Measurements from ENCODE around the gene FERMT3. TPM values are rescaled to one million over a fixed set of nuclear protein-coding genes. Genes with fewer than 3 reads are reported as not detected.

Gene FERMT3
- total and polyA plus RNA-seq, 5 donors = 5.2 to 17.5 (median 10.9) TPM

DNA sequence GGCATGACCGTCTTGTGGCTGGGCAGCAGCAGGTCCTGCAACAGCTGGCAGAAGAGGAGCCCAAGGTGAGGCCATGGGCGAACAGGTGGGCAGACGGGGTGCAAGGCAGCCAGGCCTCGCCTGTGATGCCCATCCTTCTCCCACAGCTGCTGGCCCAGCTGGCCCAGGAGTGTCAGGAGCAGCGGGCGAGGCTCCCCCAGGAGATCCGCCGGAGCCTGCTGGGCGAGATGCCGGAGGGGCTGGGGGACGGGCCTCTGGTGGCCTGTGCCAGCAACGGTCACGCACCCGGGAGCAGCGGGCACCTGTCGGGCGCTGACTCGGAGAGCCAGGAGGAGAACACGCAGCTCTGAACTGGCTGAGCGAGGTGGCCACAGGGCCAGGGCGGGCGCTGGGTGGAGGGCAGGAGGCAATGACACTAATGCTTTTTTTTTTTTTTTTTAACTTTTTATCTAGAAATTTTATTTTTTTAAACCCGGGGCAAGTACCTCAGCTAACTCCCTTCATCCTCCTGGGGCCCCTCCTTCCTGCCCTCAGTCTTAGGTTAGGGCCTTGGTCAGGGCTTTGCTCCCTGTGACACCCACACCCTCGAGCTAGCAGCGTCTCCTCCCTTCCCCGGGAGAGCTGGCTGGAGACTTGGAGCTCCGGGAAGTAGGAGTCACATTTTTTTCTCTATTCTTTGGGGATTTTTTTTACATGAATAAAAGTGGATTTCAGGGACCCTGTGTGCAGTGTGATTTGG, 60.9 kb downstream of the FERMT3 start:
- 74% methylated on average over 27 of the region's 27 CpGs for WGBS
- intact Hi-C loops (cut with DNase I) = no loop called here
- Histone ChIP-seq H3K27ac (ENCODE audit: low read length) (peak overlapping the region; percentile 87), H3K27me3 (ENCODE audit: control insufficient read depth, insufficient read depth) (no peaks in the 10 kb centered on the region), H3K4me1 (ENCODE audit: control insufficient read depth, insufficient read depth, low read length) (no peaks in the 10 kb centered on the region), H3K9me3 (ENCODE audit: control insufficient read depth, low read length) (no peaks in the 10 kb centered on the region), H3K4me3 (ENCODE audit: low read length) (no peak overlapping the region)
- DNase-seq (peak in 2 of 3 donors; percentile 77 to 83), ATAC-seq (no peak)

DNA sequence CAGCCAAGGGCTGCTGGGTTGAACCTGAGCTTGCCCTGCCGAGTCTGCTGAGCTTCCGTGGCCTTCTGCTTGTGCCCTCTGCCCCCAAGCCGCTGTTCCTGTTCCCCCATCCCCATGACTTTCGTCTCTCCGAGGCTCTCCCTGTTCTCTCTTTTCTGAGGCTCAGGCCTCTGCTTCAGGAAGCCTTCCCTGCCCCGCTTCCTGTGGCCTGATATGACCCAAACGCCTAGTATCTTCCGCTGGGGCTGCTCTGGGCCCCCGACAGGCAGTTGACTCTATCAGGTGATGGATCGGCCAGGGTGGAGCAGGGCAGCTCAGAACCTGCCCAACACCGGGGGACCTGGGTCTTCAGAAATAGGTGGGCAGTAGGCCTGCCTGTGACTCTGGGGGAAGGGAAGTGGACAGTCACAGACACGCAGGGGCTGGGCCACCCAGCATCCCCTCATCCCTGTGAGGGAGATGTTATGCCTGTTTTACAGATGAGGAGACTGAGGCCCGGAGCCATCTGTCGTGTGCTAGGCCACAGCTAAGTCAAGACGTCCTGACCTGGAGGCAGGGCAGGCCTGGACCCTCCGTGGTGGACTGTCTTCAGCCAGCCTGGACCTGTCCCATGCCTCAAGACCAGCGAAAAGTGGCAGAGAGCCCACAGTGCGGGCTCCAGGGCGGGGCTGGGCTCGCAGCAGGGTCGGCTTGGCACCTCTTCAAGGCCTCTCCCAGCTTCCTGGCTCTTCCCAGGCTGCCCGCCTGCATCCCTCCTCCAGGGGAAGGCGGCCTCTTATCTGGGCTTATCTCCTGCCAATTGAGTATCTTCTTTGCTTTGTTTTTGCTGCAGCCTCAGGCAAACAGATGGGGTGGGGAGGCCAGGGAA, 61.7 kb downstream of the FERMT3 start:
- peak; percentile 3 to 26 for ATAC-seq
- 26% methylated on average over 23 of the region's 23 CpGs for WGBS
- H3K4me3 ChIP-seq (ENCODE audit: low read length) = peak overlapping the region; percentile 46

DNA sequence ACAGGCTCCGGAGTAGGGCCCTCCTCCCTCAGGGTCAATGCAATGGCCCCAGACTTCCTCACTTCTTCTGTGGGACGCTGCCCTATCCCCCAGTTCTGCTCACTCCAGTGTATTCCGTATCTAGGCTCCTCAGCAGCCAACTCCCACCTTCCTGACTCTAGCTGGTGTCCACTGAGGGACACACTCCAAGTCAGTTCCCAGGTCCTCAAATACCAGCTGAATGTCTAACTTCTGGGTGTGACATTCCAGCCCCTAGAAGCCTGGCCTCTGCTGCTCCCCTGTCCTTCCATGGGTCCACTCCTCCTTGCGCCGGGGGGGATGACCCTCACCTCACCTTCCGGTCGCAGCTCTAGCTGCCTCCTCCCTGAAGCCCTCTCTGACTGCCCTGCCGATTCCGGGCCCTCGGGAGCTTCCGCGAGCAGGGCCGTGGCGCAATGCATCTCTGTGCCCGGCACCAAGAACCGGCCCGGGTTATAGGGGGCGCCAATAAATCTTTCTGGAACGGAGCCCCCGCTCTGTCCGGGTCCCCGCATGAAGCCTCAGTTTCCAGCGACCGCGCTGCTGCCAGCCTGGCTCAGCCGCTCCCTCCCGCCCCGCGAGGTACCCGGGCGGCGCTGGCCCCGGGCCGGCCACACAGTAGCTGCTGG, 62.5 kb downstream of the FERMT3 start:
- Histone ChIP-seq H3K4me3 (ENCODE audit: low read length) (peak overlapping the region; percentile 46), H3K27me3 (ENCODE audit: control insufficient read depth, insufficient read depth) (no peaks in the 10 kb centered on the region), H3K27ac (ENCODE audit: low read length) (peak overlapping the region; percentile 87), H3K9me3 (ENCODE audit: control insufficient read depth, low read length) (no peaks in the 10 kb centered on the region), H3K4me1 (ENCODE audit: control insufficient read depth, insufficient read depth, low read length) (no peaks in the 10 kb centered on the region)
- DNase-seq (peak; percentile 82 to 88 (median 88)), ATAC-seq (peak; percentile 12 to 38)
- intact Hi-C loops (cut with DNase I) = no loop called here
- under 1% methylated on average over 34 of the region's 34 CpGs for WGBS

More for the DNA sequence above, 61.7 kb downstream of the FERMT3 start:
- Histone ChIP-seq H3K4me1 (ENCODE audit: control insufficient read depth, insufficient read depth, low read length) (no peaks in the 10 kb centered on the region), H3K9me3 (ENCODE audit: control insufficient read depth, low read length) (no peaks in the 10 kb centered on the region), H3K27me3 (ENCODE audit: control insufficient read depth, insufficient read depth) (no peaks in the 10 kb centered on the region), H3K27ac (ENCODE audit: low read length) (peak overlapping the region; percentile 87)
- intact Hi-C loops (cut with DNase I) = no loop called here
- DNase-seq = peak; percentile 88 to 94 (median 92)

DNA sequence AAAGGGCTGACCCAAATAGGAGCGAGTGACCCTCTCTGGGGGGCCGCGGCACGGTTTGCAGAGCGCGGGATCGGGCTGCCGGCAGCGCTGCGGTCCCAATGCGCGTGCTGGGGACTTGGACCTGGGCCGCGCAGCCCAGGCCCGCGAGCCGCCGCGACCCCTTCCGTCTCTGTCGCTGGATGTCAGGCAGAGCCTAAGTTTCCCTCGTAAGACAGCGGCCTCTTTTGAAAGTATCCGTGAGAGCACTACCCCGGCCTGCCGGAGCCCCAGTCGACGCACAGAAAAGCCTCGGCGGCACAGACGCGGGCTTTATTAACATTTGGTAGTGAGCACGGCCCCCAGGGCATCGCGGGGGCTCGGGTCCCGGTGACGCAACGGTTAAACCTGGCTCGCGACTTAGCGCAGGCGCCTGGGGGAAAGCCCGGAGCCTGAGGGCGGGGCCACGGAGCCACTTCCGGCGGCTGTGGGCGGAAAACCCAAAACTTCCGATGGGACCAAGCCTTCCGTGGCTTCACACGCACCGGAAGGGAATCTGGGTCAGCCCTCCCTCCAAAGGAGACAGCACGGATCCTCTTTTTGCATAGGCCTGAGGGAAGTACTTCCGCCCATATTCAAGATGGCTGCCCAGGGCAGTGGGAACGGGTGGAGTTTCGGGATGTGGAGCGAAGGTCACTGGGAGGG, 63.2 kb downstream of the FERMT3 start:
- under 1% methylated on average over 58 of the region's 58 CpGs for WGBS
- intact Hi-C loops (cut with DNase I) = no loop called here
- peak; percentile 97 to 99 (median 99) for DNase-seq
- H3K27me3 ChIP-seq (ENCODE audit: control insufficient read depth, insufficient read depth) = no peaks in the 10 kb centered on the region
- no peaks in the 10 kb centered on the region for H3K9me3 ChIP-seq (ENCODE audit: control insufficient read depth, low read length)
- no peaks in the 10 kb centered on the region for H3K4me1 ChIP-seq (ENCODE audit: control insufficient read depth, insufficient read depth, low read length)
- ATAC-seq = peak; percentile 87 to 92
- peak overlapping the region; percentile 69 for H3K4me3 ChIP-seq (ENCODE audit: low read length)
- H3K27ac ChIP-seq (ENCODE audit: low read length) = peak overlapping the region; percentile 99

Other genes starting within 250 kb of the FERMT3 start
- gene COX8A, start 232.1 kb upstream of the FERMT3 start, total RNA-seq = 100 to 1,000 TPM; 726 to 908 (median 798) TPM
- gene COX8A, start 232.1 kb upstream of the FERMT3 start, polyA plus RNA-seq = 2,526 TPM
- 10 to 100 TPM; 44.9 to 55.8 (median 51.2) TPM for gene OTUB1, start 220.3 kb upstream of the FERMT3 start, total RNA-seq
- gene OTUB1, start 220.3 kb upstream of the FERMT3 start, polyA plus RNA-seq = 62.4 TPM
- 1 to 10 TPM in 3 of 4 donors, under 1 TPM in 1; 0.92 to 2.0 (median 1.6) TPM for gene FLRT1, start 170.8 kb upstream of the FERMT3 start, total RNA-seq
- 1.5 TPM for gene FLRT1, start 170.8 kb upstream of the FERMT3 start, polyA plus RNA-seq
- 10 to 100 TPM; 40.4 to 62.2 (median 52.6) TPM for gene MACROD1, start 40.6 kb upstream of the FERMT3 start, total RNA-seq
- gene MACROD1, start 40.6 kb upstream of the FERMT3 start, polyA plus RNA-seq = 63.8 TPM
- 100 to 1,000 TPM in 2 of 4 donors, 10 to 100 TPM in 2; 93.0 to 170 (median 122) TPM for gene STIP1, start 20.6 kb upstream of the FERMT3 start, total RNA-seq
- gene STIP1, start 20.6 kb upstream of the FERMT3 start, polyA plus RNA-seq = 99.7 TPM
- gene TRPT1, start 19.5 kb downstream of the FERMT3 start, total RNA-seq = 10 to 100 TPM; 55.3 to 78.1 (median 67.4) TPM
- 95.4 TPM for gene TRPT1, start 19.5 kb downstream of the FERMT3 start, polyA plus RNA-seq
- gene NUDT22, start 19.6 kb downstream of the FERMT3 start, total RNA-seq = 10 to 100 TPM; 71.7 to 82.1 (median 78.1) TPM
- 65.7 TPM for gene NUDT22, start 19.6 kb downstream of the FERMT3 start, polyA plus RNA-seq
- gene DNAJC4, start 23.8 kb downstream of the FERMT3 start, total RNA-seq = 10 to 100 TPM; 46.3 to 61.0 (median 49.5) TPM
- gene DNAJC4, start 23.8 kb downstream of the FERMT3 start, polyA plus RNA-seq = 95.7 TPM
- gene VEGFB, start 27.9 kb downstream of the FERMT3 start, total RNA-seq = 100 to 1,000 TPM; 290 to 377 (median 344) TPM
- gene VEGFB, start 27.9 kb downstream of the FERMT3 start, polyA plus RNA-seq = 340 TPM
- gene FKBP2, start 34.4 kb downstream of the FERMT3 start, total RNA-seq = 10 to 100 TPM; 33.5 to 70.3 (median 64.4) TPM
- gene FKBP2, start 34.4 kb downstream of the FERMT3 start, polyA plus RNA-seq = 173 TPM
- gene PPP1R14B, start 40.2 kb downstream of the FERMT3 start, total RNA-seq = 100 to 1,000 TPM in 2 of 4 donors, 10 to 100 TPM in 2; 75.3 to 146 (median 105) TPM
- 99.9 TPM for gene PPP1R14B, start 40.2 kb downstream of the FERMT3 start, polyA plus RNA-seq
- gene PLCB3, start 44.8 kb downstream of the FERMT3 start, total RNA-seq = 10 to 100 TPM; 10.9 to 14.2 (median 13.7) TPM
- gene PLCB3, start 44.8 kb downstream of the FERMT3 start, polyA plus RNA-seq = 7.9 TPM
- gene BAD, start 77.9 kb downstream of the FERMT3 start, total RNA-seq = 100 to 1,000 TPM in 3 of 4 donors, 10 to 100 TPM in 1; 87.5 to 135 (median 111) TPM
- gene BAD, start 77.9 kb downstream of the FERMT3 start, polyA plus RNA-seq = 164 TPM
- gene GPR137, start 79.1 kb downstream of the FERMT3 start, total RNA-seq = 10 to 100 TPM; 31.3 to 41.7 (median 38.5) TPM
- 35.2 TPM for gene GPR137, start 79.1 kb downstream of the FERMT3 start, polyA plus RNA-seq
- gene KCNK4, start 84.6 kb downstream of the FERMT3 start, total RNA-seq = not detected
- 0.05 TPM for gene KCNK4, start 84.6 kb downstream of the FERMT3 start, polyA plus RNA-seq
- gene CATSPERZ, start 93.6 kb downstream of the FERMT3 start, total RNA-seq = not detected
- 0.14 TPM for gene CATSPERZ, start 93.6 kb downstream of the FERMT3 start, polyA plus RNA-seq
- 100 to 1,000 TPM; 132 to 171 (median 141) TPM for gene ESRRA, start 98.8 kb downstream of the FERMT3 start, total RNA-seq
- 199 TPM for gene ESRRA, start 98.8 kb downstream of the FERMT3 start, polyA plus RNA-seq
- 100 to 1,000 TPM in 3 of 4 donors, 10 to 100 TPM in 1; 91.7 to 103 (median 102) TPM for gene TRMT112, start 110.8 kb downstream of the FERMT3 start, total RNA-seq
- 144 TPM for gene TRMT112, start 110.8 kb downstream of the FERMT3 start, polyA plus RNA-seq
- gene PRDX5, start 111.4 kb downstream of the FERMT3 start, total RNA-seq = 100 to 1,000 TPM; 258 to 356 (median 315) TPM
- gene PRDX5, start 111.4 kb downstream of the FERMT3 start, polyA plus RNA-seq = 683 TPM
- 10 to 100 TPM in 3 of 4 donors, 1 to 10 TPM in 1; 5.9 to 14.4 (median 11.6) TPM for gene CCDC88B, start 133.5 kb downstream of the FERMT3 start, total RNA-seq
- 25.1 TPM for gene CCDC88B, start 133.5 kb downstream of the FERMT3 start, polyA plus RNA-seq
- 10 to 100 TPM; 17.0 to 17.6 (median 17.1) TPM for gene RPS6KA4, start 152.4 kb downstream of the FERMT3 start, total RNA-seq
- 12.8 TPM for gene RPS6KA4, start 152.4 kb downstream of the FERMT3 start, polyA plus RNA-seq

All from right cardiac atrium (tissue), 5 donors.